HL-60 (cell line): ENCODE data around the gene UBL3.

Experiments
- GABPA ChIP-seq: IDR thresholded peaks from 2 replicates; pipeline ENCODE4 v1.6.1; 2012; ENCODE audit warnings: low read depth
- POLR2AphosphoS5 ChIP-seq: IDR thresholded peaks from 2 replicates; pipeline ENCODE4 v1.6.1; 2012; ENCODE audit warnings: low read depth
- SPI1 ChIP-seq: IDR thresholded peaks from 2 replicates; pipeline ENCODE4 v1.6.1; 2012; ENCODE audit warnings: low read depth, mild to moderate bottlenecking, borderline replicate concordance
- TF ChIP-seq, protein P1 (sequence below): IDR thresholded peaks from one replicate; pipeline ENCODE4 v1.5.1; 2011; ENCODE audit warnings: low read length, control low read depth, inconsistent platforms; ENCODE audit not compliant: insufficient read depth
- TF ChIP-seq, protein P2 (sequence below): IDR thresholded peaks from 2 replicates; pipeline ENCODE4 v1.6.1; 2012; ENCODE audit warnings: low read depth; ENCODE audit not compliant: insufficient replicate concordance

DNA sequence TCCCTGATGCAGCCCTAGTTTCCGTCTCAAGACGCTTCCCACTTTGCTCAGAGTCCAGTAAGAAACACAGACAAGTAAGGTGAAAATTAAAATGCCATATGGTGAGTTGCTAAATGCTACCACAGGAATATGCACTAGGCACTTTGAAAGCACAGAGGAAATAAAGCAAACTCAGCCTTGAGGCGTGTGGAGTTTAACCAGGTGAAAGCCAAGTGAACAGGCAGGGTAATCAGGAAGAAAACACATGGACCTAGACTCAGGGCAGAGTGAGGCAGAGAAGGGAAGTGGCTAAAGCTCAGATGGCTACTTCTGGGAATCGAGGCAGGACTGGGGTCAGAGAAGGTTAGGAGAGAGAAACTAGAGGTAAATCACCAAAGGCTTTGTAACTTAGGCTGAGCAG is 5.4 kb upstream of the UBL3 start:
- TF ChIP-seq, protein P1, sequence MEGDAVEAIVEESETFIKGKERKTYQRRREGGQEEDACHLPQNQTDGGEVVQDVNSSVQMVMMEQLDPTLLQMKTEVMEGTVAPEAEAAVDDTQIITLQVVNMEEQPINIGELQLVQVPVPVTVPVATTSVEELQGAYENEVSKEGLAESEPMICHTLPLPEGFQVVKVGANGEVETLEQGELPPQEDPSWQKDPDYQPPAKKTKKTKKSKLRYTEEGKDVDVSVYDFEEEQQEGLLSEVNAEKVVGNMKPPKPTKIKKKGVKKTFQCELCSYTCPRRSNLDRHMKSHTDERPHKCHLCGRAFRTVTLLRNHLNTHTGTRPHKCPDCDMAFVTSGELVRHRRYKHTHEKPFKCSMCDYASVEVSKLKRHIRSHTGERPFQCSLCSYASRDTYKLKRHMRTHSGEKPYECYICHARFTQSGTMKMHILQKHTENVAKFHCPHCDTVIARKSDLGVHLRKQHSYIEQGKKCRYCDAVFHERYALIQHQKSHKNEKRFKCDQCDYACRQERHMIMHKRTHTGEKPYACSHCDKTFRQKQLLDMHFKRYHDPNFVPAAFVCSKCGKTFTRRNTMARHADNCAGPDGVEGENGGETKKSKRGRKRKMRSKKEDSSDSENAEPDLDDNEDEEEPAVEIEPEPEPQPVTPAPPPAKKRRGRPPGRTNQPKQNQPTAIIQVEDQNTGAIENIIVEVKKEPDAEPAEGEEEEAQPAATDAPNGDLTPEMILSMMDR, result no peak
- TF ChIP-seq SPI1 (no peak), POLR2AphosphoS5 (no peak), GABPA (no peak)
- TF ChIP-seq, protein P2, sequence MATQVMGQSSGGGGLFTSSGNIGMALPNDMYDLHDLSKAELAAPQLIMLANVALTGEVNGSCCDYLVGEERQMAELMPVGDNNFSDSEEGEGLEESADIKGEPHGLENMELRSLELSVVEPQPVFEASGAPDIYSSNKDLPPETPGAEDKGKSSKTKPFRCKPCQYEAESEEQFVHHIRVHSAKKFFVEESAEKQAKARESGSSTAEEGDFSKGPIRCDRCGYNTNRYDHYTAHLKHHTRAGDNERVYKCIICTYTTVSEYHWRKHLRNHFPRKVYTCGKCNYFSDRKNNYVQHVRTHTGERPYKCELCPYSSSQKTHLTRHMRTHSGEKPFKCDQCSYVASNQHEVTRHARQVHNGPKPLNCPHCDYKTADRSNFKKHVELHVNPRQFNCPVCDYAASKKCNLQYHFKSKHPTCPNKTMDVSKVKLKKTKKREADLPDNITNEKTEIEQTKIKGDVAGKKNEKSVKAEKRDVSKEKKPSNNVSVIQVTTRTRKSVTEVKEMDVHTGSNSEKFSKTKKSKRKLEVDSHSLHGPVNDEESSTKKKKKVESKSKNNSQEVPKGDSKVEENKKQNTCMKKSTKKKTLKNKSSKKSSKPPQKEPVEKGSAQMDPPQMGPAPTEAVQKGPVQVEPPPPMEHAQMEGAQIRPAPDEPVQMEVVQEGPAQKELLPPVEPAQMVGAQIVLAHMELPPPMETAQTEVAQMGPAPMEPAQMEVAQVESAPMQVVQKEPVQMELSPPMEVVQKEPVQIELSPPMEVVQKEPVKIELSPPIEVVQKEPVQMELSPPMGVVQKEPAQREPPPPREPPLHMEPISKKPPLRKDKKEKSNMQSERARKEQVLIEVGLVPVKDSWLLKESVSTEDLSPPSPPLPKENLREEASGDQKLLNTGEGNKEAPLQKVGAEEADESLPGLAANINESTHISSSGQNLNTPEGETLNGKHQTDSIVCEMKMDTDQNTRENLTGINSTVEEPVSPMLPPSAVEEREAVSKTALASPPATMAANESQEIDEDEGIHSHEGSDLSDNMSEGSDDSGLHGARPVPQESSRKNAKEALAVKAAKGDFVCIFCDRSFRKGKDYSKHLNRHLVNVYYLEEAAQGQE, result no peak
